ENCODE results near the gene ERRFI1. TPM values are rescaled to one million over a fixed set of nuclear protein-coding genes. Genes with fewer than 3 reads are reported as not detected.
"Not testable (repeated sequence)": the region's sequence is repeated elsewhere in the genome, so short reads cannot be mapped to it uniquely, and the experiment has no call there.

ERRFI1 gene
- polyA plus RNA-seq, 3 donors, result 0.08 to 1.5 (median 0.28) TPM

DNA sequence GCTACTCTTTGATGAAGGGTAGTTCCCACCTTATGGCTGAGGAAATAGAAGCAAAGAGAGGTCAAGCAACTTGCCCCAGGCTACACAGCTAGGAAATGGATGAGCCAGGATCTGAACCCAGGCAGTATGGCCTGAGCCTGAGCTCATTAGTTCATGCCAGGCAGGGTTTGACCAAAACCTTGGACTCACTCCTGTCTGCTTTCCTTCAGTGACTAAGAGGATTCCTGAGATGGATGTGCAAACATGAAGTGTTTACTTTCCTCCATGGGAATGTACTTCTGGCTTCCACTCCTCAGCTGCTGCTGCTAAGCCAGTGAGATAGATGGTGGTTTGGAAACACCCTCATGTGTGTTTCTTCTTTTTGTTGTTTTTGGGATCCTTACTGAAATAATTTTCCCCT, 35.1 kb upstream of the ERRFI1 start:
- no peak for DNase-seq
- intact Hi-C loops (cut with micrococcal nuclease), result no loop called here
- no peak overlapping the region for H3K4me2 ChIP-seq (replicated peaks; ENCODE audit: extremely low read depth, low read length, poor library complexity, severe bottlenecking)
- no peak overlapping the region for H2AFZ ChIP-seq (ENCODE audit: insufficient read depth, low read depth, low read length, poor library complexity, severe bottlenecking)
- Mint-ChIP-seq H3K9me3 (peaks cover 0 to 5% (median 0%) of the 10 kb centered on the region in 7 donors), H3K4me3 (no peak overlapping the region), H3K27ac (no peak overlapping the region), H3K27me3 (ENCODE audit: low read depth in 3 of 3) (peaks cover 10 to 20% (median 10%) of the 10 kb centered on the region in 3 donors), H3K4me1 (peaks cover 1% of the 10 kb centered on the region), H3K36me3 (no peaks in the 10 kb centered on the region)
- no peaks in the 10 kb centered on the region for H3K36me3 ChIP-seq (replicated peaks in 1 of 2; ENCODE audit: control insufficient read depth in 1 of 2, insufficient read depth in 2 of 2, low read length in 2 of 2)
- no peaks in the 10 kb centered on the region for H3K79me2 ChIP-seq (ENCODE audit: insufficient read depth, low read length)
- peaks cover 0 to 5% of the 10 kb centered on the region in 2 donors for H3K27me3 ChIP-seq (ENCODE audit: control insufficient read depth in 2 of 2, insufficient read depth in 2 of 2, low read length in 2 of 2)
- no peaks in the 10 kb centered on the region for H3K9me3 ChIP-seq (replicated peaks in 1 of 2; ENCODE audit: control insufficient read depth in 1 of 2, insufficient read depth in 1 of 2, low read length in 2 of 2)
- H3K4me1 ChIP-seq (ENCODE audit: control insufficient read depth in 1 of 2, insufficient read depth in 2 of 2, low read length in 2 of 2), result peaks cover 0 to 4% of the 10 kb centered on the region in 2 donors
- H3K9ac ChIP-seq (ENCODE audit: insufficient read depth, low read length, poor library complexity, severe bottlenecking), result no peak overlapping the region
- H3K27ac ChIP-seq (ENCODE audit: low read depth in 1 of 2, low read length in 2 of 2), result no peak overlapping the region
- TF ChIP-seq CTCF (IDR thresholded peaks at IDR 0.05), result no peak
- no peak overlapping the region for H3K4me3 ChIP-seq (replicated peaks in 1 of 3; ENCODE audit: low read depth in 2 of 3, low read length in 3 of 3)
- H4K20me1 ChIP-seq (ENCODE audit: insufficient read depth, low read length), result no peaks in the 10 kb centered on the region

DNA sequence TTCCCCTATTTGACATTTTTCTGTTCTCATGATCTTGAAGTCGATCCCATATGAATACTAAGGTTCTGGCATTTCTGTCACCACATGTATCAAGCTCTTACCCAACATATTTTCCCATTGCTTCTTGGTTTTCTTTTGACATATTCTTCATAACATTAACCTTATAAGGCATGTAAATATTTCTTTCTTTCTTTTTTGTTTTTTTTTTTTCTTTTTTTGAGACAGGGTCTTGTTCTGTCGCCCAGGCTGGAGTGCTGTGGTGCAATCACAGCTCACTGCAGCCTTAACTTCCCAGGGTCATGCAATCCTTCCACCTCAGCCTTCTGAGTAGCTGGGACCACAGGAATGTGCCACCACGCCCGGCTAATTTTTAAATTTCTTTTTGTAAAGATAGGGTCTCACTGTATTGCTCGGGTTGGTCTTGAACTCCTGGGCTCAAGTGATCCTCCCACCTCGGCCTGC, 33.1 kb upstream of the ERRFI1 start:
- Histone ChIP-seq H3K4me2 (replicated peaks; ENCODE audit: extremely low read depth, low read length, poor library complexity, severe bottlenecking) (no peak overlapping the region), H3K27me3 (ENCODE audit: control insufficient read depth in 2 of 2, insufficient read depth in 2 of 2, low read length in 2 of 2) (peaks cover 0 to 5% of the 10 kb centered on the region in 2 donors)
- H3K27me3 Mint-ChIP-seq (ENCODE audit: low read depth in 3 of 3), result peaks cover 5 to 14% (median 8%) of the 10 kb centered on the region in 3 donors

DNA sequence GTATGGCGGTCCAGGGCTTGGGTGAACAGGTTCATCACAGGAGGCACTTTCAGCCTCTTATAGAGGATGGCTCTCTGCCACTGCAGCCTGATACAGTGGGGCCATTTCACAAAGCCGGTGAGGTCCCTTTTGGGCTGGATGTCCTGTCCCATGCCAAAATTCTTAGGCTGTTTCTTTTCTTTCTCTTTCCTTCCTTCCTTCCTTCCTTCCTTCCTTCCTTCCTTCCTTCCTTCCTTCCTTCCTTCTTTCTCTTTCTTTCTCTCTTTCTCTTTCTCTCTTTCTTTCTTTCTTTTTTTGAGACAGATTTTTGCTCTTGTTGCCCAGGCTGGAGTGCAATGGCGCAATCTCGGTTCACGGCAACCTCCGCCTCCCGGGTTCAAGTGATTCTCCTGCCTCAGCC, 31.7 kb upstream of the ERRFI1 start:
- H3K9me3 Mint-ChIP-seq; H2AFZ ChIP-seq (ENCODE audit: insufficient read depth, low read depth, low read length, poor library complexity, severe bottlenecking); H3K36me3 Mint-ChIP-seq; H3K9ac ChIP-seq (ENCODE audit: insufficient read depth, low read length, poor library complexity, severe bottlenecking); H3K27me3 Mint-ChIP-seq (ENCODE audit: low read depth in 3 of 3); H3K79me2 ChIP-seq (ENCODE audit: insufficient read depth, low read length); H3K4me3 Mint-ChIP-seq; H3K4me1 Mint-ChIP-seq; DNase-seq; intact Hi-C loops (cut with micrococcal nuclease); H3K4me1 ChIP-seq (ENCODE audit: control insufficient read depth in 1 of 2, insufficient read depth in 2 of 2, low read length in 2 of 2); H4K20me1 ChIP-seq (ENCODE audit: insufficient read depth, low read length); H3K9me3 ChIP-seq (replicated peaks in 1 of 2; ENCODE audit: control insufficient read depth in 1 of 2, insufficient read depth in 1 of 2, low read length in 2 of 2); H3K4me3 ChIP-seq (replicated peaks in 1 of 3; ENCODE audit: low read depth in 2 of 3, low read length in 3 of 3); H3K36me3 ChIP-seq (replicated peaks in 1 of 2; ENCODE audit: control insufficient read depth in 1 of 2, insufficient read depth in 2 of 2, low read length in 2 of 2); H3K27ac Mint-ChIP-seq; H3K27me3 ChIP-seq (ENCODE audit: control insufficient read depth in 2 of 2, insufficient read depth in 2 of 2, low read length in 2 of 2); H3K4me2 ChIP-seq (replicated peaks; ENCODE audit: extremely low read depth, low read length, poor library complexity, severe bottlenecking); H3K27ac ChIP-seq (ENCODE audit: low read depth in 1 of 2, low read length in 2 of 2): not testable (repeated sequence)
- 96% methylated on average over 7 of the region's 7 CpGs for WGBS (ENCODE audit: insufficient coverage)

More for the DNA sequence above, 33.1 kb upstream of the ERRFI1 start:
- H3K36me3 Mint-ChIP-seq, result no peaks in the 10 kb centered on the region
- H3K79me2 ChIP-seq (ENCODE audit: insufficient read depth, low read length), result no peaks in the 10 kb centered on the region
- no peaks in the 10 kb centered on the region for H3K9me3 ChIP-seq (replicated peaks in 1 of 2; ENCODE audit: control insufficient read depth in 1 of 2, insufficient read depth in 1 of 2, low read length in 2 of 2)
- no peaks in the 10 kb centered on the region for H4K20me1 ChIP-seq (ENCODE audit: insufficient read depth, low read length)
- H3K4me3 Mint-ChIP-seq, result no peak overlapping the region
- peaks cover 5% of the 10 kb centered on the region for H3K4me1 Mint-ChIP-seq
- intact Hi-C loops (cut with micrococcal nuclease), result no loop called here
- H2AFZ ChIP-seq (ENCODE audit: insufficient read depth, low read depth, low read length, poor library complexity, severe bottlenecking), result no peak overlapping the region
- peaks cover 0 to 8% of the 10 kb centered on the region in 2 donors for H3K4me1 ChIP-seq (ENCODE audit: control insufficient read depth in 1 of 2, insufficient read depth in 2 of 2, low read length in 2 of 2)
- H3K9me3 Mint-ChIP-seq, result peaks cover 0 to 3% (median 0%) of the 10 kb centered on the region in 7 donors
- no peak for TF ChIP-seq CTCF (IDR thresholded peaks at IDR 0.05)
- 100% methylated on average over 3 of the region's 6 CpGs for WGBS (ENCODE audit: insufficient coverage)
- H3K4me3 ChIP-seq (replicated peaks in 1 of 3; ENCODE audit: low read depth in 2 of 3, low read length in 3 of 3), result no peak overlapping the region
- no peak overlapping the region for H3K27ac ChIP-seq (ENCODE audit: low read depth in 1 of 2, low read length in 2 of 2)
- no peaks in the 10 kb centered on the region for H3K36me3 ChIP-seq (replicated peaks in 1 of 2; ENCODE audit: control insufficient read depth in 1 of 2, insufficient read depth in 2 of 2, low read length in 2 of 2)
- DNase-seq, result no peak
- H3K27ac Mint-ChIP-seq, result no peak overlapping the region
- H3K9ac ChIP-seq (ENCODE audit: insufficient read depth, low read length, poor library complexity, severe bottlenecking), result no peak overlapping the region
